ENCODE measurements around the gene PCDHA7.
"Not testable (repeated sequence)": the region's sequence is repeated elsewhere in the genome, so short reads cannot be mapped to it uniquely, and the experiment has no call there.

The PCDHA7 gene

DNA sequence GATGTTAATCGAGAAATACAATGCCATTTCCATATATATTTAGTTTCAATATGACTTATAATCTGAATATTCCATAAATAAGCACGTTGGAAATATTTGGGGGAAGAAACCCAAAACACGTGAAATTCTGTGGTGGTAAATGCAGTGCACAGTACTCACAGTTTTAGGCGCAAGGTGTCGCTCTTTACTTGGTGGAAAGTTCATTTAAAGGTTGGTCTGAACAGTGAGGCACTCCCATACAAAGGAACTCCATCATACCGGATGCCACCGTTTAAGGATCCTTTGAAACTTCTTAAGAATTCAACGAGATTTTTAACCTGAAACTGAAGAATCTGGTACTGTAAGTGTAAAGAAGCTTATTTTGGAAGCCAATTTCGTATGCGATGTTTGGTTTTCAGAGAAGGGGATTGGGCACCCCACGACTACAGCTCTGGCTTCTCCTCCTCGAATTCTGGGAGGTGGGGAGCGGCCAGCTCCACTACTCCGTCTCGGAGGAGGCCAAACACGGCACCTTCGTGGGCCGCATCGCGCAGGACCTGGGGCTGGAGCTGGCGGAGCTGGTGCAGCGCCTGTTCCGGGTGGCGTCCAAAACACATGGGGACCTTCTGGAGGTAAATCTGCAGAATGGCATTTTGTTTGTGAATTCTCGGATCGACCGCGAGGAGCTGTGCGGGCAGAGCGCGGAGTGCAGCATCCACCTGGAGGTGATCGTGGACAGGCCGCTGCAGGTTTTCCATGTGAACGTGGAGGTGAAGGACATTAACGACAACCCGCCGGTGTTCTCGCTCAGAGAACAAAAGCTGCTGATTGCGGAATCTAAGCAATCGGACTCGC is 34.9 kb downstream of the PCDHA7 start, which contains the start of gene PCDHA11:
Gene PCDHA11, plus strand, starts transcription at position 237 of the 834 bp plus-strand sequence. Its CDS starts 147 bp downstream, at position 384.
- Histone ChIP-seq H3K4me3 (no peak within 1 kb of the TSS), H3K36me3 (replicated peaks) (no peaks in the 10 kb centered on the region), H3K9me3 (no peaks in the 10 kb centered on the region), H3K4me1 (no peaks in the 10 kb centered on the region), H3K27me3 (ENCODE audit: low read depth) (peaks cover 3% of the 10 kb centered on the region; the same call in 1 of the 2 replicates)
- DNase-seq (ENCODE audit: low spot score in 2 of 2) = peak; percentile 52 to 55
- in situ Hi-C loops (cut with MboI; ENCODE audit: low sequenced_read_pairs) = no loop called here

DNA sequence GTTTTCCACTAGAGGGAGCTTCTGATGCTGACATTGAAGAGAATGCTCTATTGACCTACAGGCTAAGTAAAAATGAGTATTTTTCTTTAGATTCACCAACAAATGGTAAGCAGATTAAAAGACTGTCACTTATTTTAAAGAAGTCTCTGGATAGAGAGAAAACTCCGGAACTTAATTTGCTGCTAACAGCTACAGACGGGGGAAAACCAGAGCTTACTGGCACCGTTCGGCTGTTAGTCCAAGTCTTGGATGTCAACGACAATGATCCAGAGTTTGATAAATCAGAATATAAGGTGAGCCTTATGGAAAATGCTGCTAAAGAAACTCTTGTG is 35.5 kb downstream of the PCDHA7 start:
- Histone ChIP-seq H3K36me3 (replicated peaks) (no peaks in the 10 kb centered on the region), H3K4me3 (no peak overlapping the region), H3K9me3 (no peaks in the 10 kb centered on the region), H3K4me1 (no peaks in the 10 kb centered on the region), H3K27me3 (ENCODE audit: low read depth) (peaks cover 3% of the 10 kb centered on the region; the same call in 1 of the 2 replicates)
- peak in 1 of 2 experiments; percentile 8 for DNase-seq (ENCODE audit: low spot score in 2 of 2)
- in situ Hi-C loops (cut with MboI; ENCODE audit: low sequenced_read_pairs) = no loop called here

DNA sequence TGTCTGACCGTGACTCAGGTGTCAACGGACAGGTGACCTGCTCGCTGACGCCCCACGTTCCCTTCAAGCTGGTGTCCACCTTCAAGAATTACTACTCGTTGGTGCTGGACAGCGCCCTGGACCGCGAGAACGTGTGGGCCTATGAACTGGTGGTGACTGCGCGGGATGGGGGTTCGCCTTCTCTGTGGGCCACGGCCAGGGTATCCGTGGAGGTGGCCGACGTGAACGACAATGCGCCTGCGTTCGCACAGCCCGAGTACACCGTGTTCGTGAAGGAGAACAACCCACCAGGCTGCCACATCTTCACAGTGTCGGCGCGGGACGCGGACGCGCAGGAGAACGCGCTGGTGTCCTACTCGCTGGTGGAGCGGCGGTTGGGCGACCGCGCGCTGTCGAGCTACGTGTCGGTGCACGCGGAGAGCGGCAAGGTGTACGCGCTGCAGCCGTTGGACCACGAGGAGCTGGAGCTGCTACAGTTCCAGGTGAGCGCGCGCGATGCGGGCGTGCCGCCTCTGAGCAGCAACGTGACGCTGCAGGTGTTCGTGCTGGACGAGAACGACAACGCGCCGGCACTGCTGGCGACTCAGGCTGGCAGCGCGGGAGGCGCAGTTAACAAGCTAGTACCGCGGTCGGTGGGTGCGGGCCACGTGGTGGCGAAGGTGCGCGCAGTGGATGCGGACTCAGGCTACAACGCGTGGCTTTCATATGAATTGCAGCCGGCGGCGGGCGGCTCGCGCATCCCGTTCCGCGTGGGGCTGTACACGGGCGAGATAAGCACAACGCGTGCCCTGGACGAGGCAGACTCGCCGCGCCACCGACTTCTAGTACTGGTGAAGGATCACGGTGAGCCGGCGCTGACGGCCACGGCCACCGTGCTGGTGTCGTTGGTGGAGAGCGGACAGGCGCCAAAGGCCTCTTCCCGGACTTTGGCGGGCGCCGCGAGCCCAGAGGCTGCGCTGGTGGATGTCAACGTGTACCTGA is 36.4 kb downstream of the PCDHA7 start:
- H3K9me3 ChIP-seq = no peaks in the 10 kb centered on the region
- in situ Hi-C loops (cut with MboI; ENCODE audit: low sequenced_read_pairs) = no loop called here
- H3K4me1 ChIP-seq = no peaks in the 10 kb centered on the region
- H3K4me3 ChIP-seq = no peak overlapping the region
- H3K27me3 ChIP-seq (ENCODE audit: low read depth) = peaks cover 3% of the 10 kb centered on the region; the same call in 1 of the 2 replicates
- no peaks in the 10 kb centered on the region for H3K36me3 ChIP-seq (replicated peaks)
- DNase-seq (ENCODE audit: low spot score in 2 of 2) = no peak

- DNase-seq (ENCODE audit: low spot score in 2 of 2) = no peak
- H3K4me1 ChIP-seq = no peaks in the 10 kb centered on the region
- no peaks in the 10 kb centered on the region for H3K9me3 ChIP-seq
- H3K4me3 ChIP-seq = no peak within 1 kb of the TSS
- H3K27me3 ChIP-seq (ENCODE audit: low read depth) = peaks cover 3% of the 10 kb centered on the region; the same call in 1 of the 2 replicates
- no peaks in the 10 kb centered on the region for H3K36me3 ChIP-seq (replicated peaks)
- in situ Hi-C loops (cut with MboI; ENCODE audit: low sequenced_read_pairs) = no loop called here
These were observed 41.3 kb downstream of the PCDHA7 start, which contains the start of gene PCDHA12 for GRCh38 chr5:140875085-140876065. Gene PCDHA12, plus strand, starts transcription at chr5:140875308. Its CDS starts 165 bp downstream, at chr5:140875473.

DNA sequence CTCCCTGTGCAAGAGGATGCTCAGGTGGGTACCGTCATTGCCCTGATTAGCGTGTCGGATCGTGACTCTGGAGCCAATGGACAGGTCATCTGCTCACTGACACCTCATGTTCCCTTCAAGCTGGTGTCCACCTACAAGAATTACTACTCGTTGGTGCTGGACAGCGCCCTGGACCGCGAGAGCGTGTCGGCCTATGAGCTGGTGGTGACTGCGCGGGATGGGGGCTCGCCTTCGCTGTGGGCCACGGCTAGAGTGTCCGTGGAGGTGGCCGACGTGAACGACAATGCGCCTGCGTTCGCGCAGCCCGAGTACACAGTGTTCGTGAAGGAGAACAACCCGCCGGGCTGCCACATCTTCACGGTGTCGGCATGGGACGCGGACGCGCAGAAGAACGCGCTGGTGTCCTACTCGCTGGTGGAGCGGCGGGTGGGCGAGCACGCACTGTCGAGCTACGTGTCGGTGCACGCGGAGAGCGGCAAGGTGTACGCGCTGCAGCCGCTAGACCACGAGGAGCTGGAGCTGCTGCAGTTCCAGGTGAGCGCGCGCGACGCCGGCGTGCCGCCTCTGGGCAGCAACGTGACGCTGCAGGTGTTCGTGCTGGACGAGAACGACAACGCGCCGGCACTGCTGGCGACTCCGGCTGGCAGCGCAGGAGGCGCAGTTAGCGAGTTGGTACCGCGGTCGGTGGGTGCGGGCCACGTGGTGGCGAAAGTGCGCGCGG is 42.6 kb downstream of the PCDHA7 start:
- in situ Hi-C loops (cut with MboI; ENCODE audit: low sequenced_read_pairs); H3K4me3 ChIP-seq; H3K36me3 ChIP-seq (replicated peaks); H3K9me3 ChIP-seq; DNase-seq (ENCODE audit: low spot score in 2 of 2); H3K4me1 ChIP-seq: not testable (repeated sequence)
- H3K27me3 ChIP-seq (ENCODE audit: low read depth) = peaks cover 10% of the 10 kb centered on the region

GRCh38 chr5:140877262-140877581 is 43.2 kb downstream of the PCDHA7 start:
- Histone ChIP-seq H3K36me3 (replicated peaks) (no peaks in the 10 kb centered on the region), H3K4me1 (no peaks in the 10 kb centered on the region)
- in situ Hi-C loops (cut with MboI; ENCODE audit: low sequenced_read_pairs) = no loop called here

GRCh38 chr5:140881889-140882590 is 48.0 kb downstream of the PCDHA7 start, which contains the start of gene PCDHA13:
Gene PCDHA13, plus strand, starts transcription at chr5:140882124. Its CDS starts 145 bp downstream, at chr5:140882269.
- in situ Hi-C loops (cut with MboI; ENCODE audit: low sequenced_read_pairs) = loop anchor here (5.0 kb wide), 1 partner anchor 160 kb away; no protein-coding TSS in a partner anchor
- Histone ChIP-seq H3K4me3 (no peak within 1 kb of the TSS), H3K27me3 (ENCODE audit: low read depth) (peaks cover 12% of the 10 kb centered on the region), H3K9me3 (no peaks in the 10 kb centered on the region), H3K4me1 (no peaks in the 10 kb centered on the region), H3K36me3 (replicated peaks) (no peaks in the 10 kb centered on the region)
- DNase-seq (ENCODE audit: low spot score in 2 of 2) = no peak

More at GRCh38 chr5:140877262-140877581, 43.2 kb downstream of the PCDHA7 start:
- Histone ChIP-seq H3K27me3 (ENCODE audit: low read depth) (peaks cover 10% of the 10 kb centered on the region), H3K9me3 (no peaks in the 10 kb centered on the region), H3K4me3 (no peak overlapping the region)
- DNase-seq (ENCODE audit: low spot score in 2 of 2) = no peak

- Histone ChIP-seq H3K36me3 (replicated peaks) (no peaks in the 10 kb centered on the region), H3K9me3 (no peaks in the 10 kb centered on the region), H3K4me1 (no peaks in the 10 kb centered on the region), H3K4me3 (no peak overlapping the region), H3K27me3 (ENCODE audit: low read depth) (peaks cover 12% of the 10 kb centered on the region)
- peak; percentile 25 to 71 for DNase-seq (ENCODE audit: low spot score in 2 of 2)
- in situ Hi-C loops (cut with MboI; ENCODE audit: low sequenced_read_pairs) = loop anchor here (5.0 kb wide), 1 partner anchor 160 kb away; no protein-coding TSS in a partner anchor
These were observed 48.5 kb downstream of the PCDHA7 start for GRCh38 chr5:140882591-140882899.

GRCh38 chr5:140883373-140883772 is 49.3 kb downstream of the PCDHA7 start:
- in situ Hi-C loops (cut with MboI; ENCODE audit: low sequenced_read_pairs) = loop anchor here (5.0 kb wide), 1 partner anchor 159 kb away; no protein-coding TSS in a partner anchor
- Histone ChIP-seq H3K36me3 (replicated peaks) (no peaks in the 10 kb centered on the region), H3K4me1 (no peaks in the 10 kb centered on the region), H3K4me3 (no peak overlapping the region), H3K9me3 (no peaks in the 10 kb centered on the region), H3K27me3 (ENCODE audit: low read depth) (peaks cover 12% of the 10 kb centered on the region)
- no peak for DNase-seq (ENCODE audit: low spot score in 2 of 2)

DNA sequence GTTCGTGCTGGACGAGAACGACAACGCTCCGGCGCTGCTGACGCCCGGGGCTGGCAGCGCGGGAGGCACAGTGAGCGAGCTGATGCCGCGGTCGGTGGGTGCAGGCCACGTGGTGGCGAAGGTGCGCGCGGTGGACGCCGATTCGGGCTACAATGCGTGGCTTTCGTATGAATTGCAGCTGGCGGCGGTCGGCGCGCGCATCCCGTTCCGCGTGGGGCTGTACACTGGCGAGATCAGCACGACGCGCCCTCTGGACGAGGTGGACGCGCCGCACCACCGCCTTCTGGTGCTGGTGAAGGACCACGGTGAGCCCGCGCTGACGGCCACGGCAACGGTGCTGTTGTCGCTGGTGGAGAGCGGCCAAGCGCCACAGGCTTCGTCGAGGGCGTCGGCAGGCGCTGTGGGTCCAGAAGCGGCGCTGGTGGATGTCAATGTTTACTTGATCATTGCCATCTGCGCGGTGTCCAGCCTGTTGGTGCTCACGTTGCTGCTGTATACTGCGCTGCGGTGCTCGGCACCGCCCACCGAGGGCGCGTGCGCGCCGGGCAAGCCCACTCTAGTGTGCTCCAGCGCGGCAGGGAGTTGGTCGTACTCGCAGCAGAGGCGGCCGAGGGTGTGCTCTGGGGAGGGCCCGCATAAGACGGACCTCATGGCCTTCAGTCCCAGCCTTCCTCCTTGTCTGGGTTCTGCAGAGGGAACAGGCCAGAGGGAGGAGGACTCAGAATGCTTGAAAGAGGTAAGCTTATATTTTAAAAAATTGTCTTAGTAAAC is 50.0 kb downstream of the PCDHA7 start:
- Histone ChIP-seq H3K4me3 (no peak overlapping the region), H3K4me1 (no peaks in the 10 kb centered on the region), H3K9me3 (no peaks in the 10 kb centered on the region), H3K27me3 (ENCODE audit: low read depth) (peaks cover 11% of the 10 kb centered on the region), H3K36me3 (replicated peaks) (no peaks in the 10 kb centered on the region)
- in situ Hi-C loops (cut with MboI; ENCODE audit: low sequenced_read_pairs) = loop anchor here (5.0 kb wide), 1 partner anchor 158 kb away; no protein-coding TSS in a partner anchor
- no peak for DNase-seq (ENCODE audit: low spot score in 2 of 2)
